ENCODE data around the gene KNL1.

Gene KNL1

GRCh38 chr15:40697916-40698315 is 103.9 kb downstream of the KNL1 start:
- ChIA-PET CTCF (interaction anchor here (1.3 kb wide), 1 partner anchor 196 kb away, joined by 3 read pairs; the partner anchor contains the start of gene VPS18), POLR2A (no interaction called here)
- DNase-seq (ENCODE audit: low read depth, low spot score): no peak
- H3K4me3 ChIP-seq (ENCODE audit: low read depth, low read length): no peak overlapping the region
- no peak for TF ChIP-seq CTCF (IDR thresholded peaks at IDR 0.05; ENCODE audit: insufficient read depth, low read length, missing control alignments)

- ChIA-PET POLR2A (no interaction called here), CTCF (interaction anchor here (1.1 to 2.1 kb wide), 4 partner anchors 16 to 192 kb away, joined by 3 to 10 read pairs (median 6); partner anchors contain the start of gene VPS18)
- no peak for DNase-seq (ENCODE audit: low read depth, low spot score)
- no peak for TF ChIP-seq CTCF (IDR thresholded peaks at IDR 0.05; ENCODE audit: insufficient read depth, low read length, missing control alignments)
- H3K4me3 ChIP-seq (ENCODE audit: low read depth, low read length): no peak overlapping the region
Measured at GRCh38 chr15:40702077-40702476, 108.0 kb downstream of the KNL1 start.

- TF ChIP-seq CTCF (IDR thresholded peaks at IDR 0.05; ENCODE audit: insufficient read depth, low read length, missing control alignments): no peak
- no peak for DNase-seq (ENCODE audit: low read depth, low spot score)
- no peak overlapping the region for H3K4me3 ChIP-seq (ENCODE audit: low read depth, low read length)
- ChIA-PET CTCF (interaction anchor here (0.8 kb wide), 1 partner anchor 11 kb away, joined by 3 read pairs; the partner anchor contains the start of gene RAD51), POLR2A (no interaction called here)
Measured at GRCh38 chr15:40706121-40706520, 112.1 kb downstream of the KNL1 start.

Measured in AG04449 (cell line).